Urinary bladder (tissue), 4 donors: ENCODE results near the gene AFMID. TPM values are rescaled to one million over a fixed set of nuclear protein-coding genes. Genes with fewer than 3 reads are reported as not detected.
A peak's percentile ranks its signal among the peaks of the same experiment; 100 is the strongest.
"Not testable (repeated sequence)": the region's sequence is repeated elsewhere in the genome, so short reads cannot be mapped to it uniquely, and the experiment has no call there.

ENCODE experiments used
- DNase-seq: peaks from one replicate; pipeline ENCODE4 v3.0.0-alpha.2; 2015; ENCODE audit errors: extremely low spot score
- H3K27ac ChIP-seq: one replicate; pipeline ENCODE4 v1.5.1; 2013; ENCODE audit warnings: low read depth, mild to moderate bottlenecking, moderate library complexity
- H3K36me3 ChIP-seq: one replicate; pipeline ENCODE4 v1.6.1; 2013; ENCODE audit warnings: mild to moderate bottlenecking, moderate library complexity; ENCODE audit not compliant: insufficient read depth
- H3K4me1 ChIP-seq: one replicate; pipeline ENCODE4 v1.6.1; 2013; ENCODE audit warnings: mild to moderate bottlenecking, moderate library complexity; ENCODE audit not compliant: insufficient read depth
- H3K4me3 ChIP-seq: one replicate; pipeline ENCODE4 v1.5.1; 2013; ENCODE audit warnings: low read depth, low read length
- WGBS: extraction: QIAGEN DNeasy Blood & Tissue Kit; methylation state at CpG from one replicate; pipeline ENCODE4 v1.1.7; 2013; 5-methylcytosine and 5-hydroxymethylcytosine counted together
- polyA plus RNA-seq: library from polyadenylated mRNA; stranded (reverse); fragments of 200-250 nt; gene quantifications from one replicate; pipeline ENCODE4 v1.2.3, GENCODE V29; 2013
- total RNA-seq: library from RNA; depleted of rRNA; stranded (reverse); fragments of >200 nt; gene quantifications from one replicate; pipeline ENCODE4 v1.2.3, GENCODE V29; 2014
- donor health status: healthy with polysubstance abuse.
- donor health status: healthy.

AFMID gene
- total and polyA plus RNA-seq, 2 donors, result 23.5 TPM

GRCh38 chr17:78168903-78169793, 18.0 kb upstream of the AFMID start:
- H3K27ac ChIP-seq, result peak overlapping the region; percentile 64
- WGBS, result 9% methylated on average over 38 of the region's 38 CpGs
- no peak for DNase-seq

GRCh38 chr17:78170692-78171590, 16.2 kb upstream of the AFMID start:
- no peak for DNase-seq
- Histone ChIP-seq H3K27ac (no peak overlapping the region), H3K4me1 (no peaks in the 10 kb centered on the region), H3K36me3 (no peaks in the 10 kb centered on the region), H3K4me3 (no peak overlapping the region)
- 92% methylated on average over 31 of the region's 31 CpGs for WGBS

More at GRCh38 chr17:78168903-78169793, 18.0 kb upstream of the AFMID start:
- Histone ChIP-seq H3K36me3 (no peaks in the 10 kb centered on the region), H3K4me1 (no peaks in the 10 kb centered on the region), H3K4me3 (peak overlapping the region; percentile 80)

- peak overlapping the region; percentile 34 for H3K27ac ChIP-seq
- H3K36me3 ChIP-seq, H3K4me1 ChIP-seq, H3K4me3 ChIP-seq, DNase-seq: not testable (repeated sequence)
- WGBS, result 86% methylated on average over 19 of the region's 19 CpGs
Measured at GRCh38 chr17:78171591-78172248, 15.4 kb upstream of the AFMID start.

GRCh38 chr17:78172249-78173051, 14.7 kb upstream of the AFMID start:
- Histone ChIP-seq H3K4me3 (no peak overlapping the region), H3K36me3 (no peaks in the 10 kb centered on the region), H3K4me1 (no peaks in the 10 kb centered on the region), H3K27ac (peak overlapping the region; percentile 60)
- DNase-seq, result no peak
- 33% methylated on average over 19 of the region's 19 CpGs for WGBS

- 34% methylated on average over 11 of the region's 11 CpGs for WGBS
Measured at GRCh38 chr17:78173097-78173715, 14.0 kb upstream of the AFMID start.

GRCh38 chr17:78174346-78174869, 12.8 kb upstream of the AFMID start:
- Histone ChIP-seq H3K36me3 (no peaks in the 10 kb centered on the region), H3K4me3 (no peak overlapping the region), H3K4me1 (no peaks in the 10 kb centered on the region), H3K27ac (peak overlapping the region; percentile 81)
- no peak for DNase-seq
- 44% methylated on average over 15 of the region's 15 CpGs for WGBS

More at GRCh38 chr17:78173097-78173715, 14.0 kb upstream of the AFMID start:
- H3K4me1 ChIP-seq, result no peaks in the 10 kb centered on the region
- no peak overlapping the region for H3K4me3 ChIP-seq
- H3K36me3 ChIP-seq, result no peaks in the 10 kb centered on the region
- DNase-seq, result no peak
- peak overlapping the region; percentile 60 for H3K27ac ChIP-seq

GRCh38 chr17:78174870-78175642, 12.1 kb upstream of the AFMID start:
- Histone ChIP-seq H3K36me3 (no peaks in the 10 kb centered on the region), H3K4me3 (no peak overlapping the region), H3K4me1 (no peaks in the 10 kb centered on the region), H3K27ac (peak overlapping the region; percentile 81)
- WGBS, result 83% methylated on average over 28 of the region's 28 CpGs
- DNase-seq, result no peak

- 86% methylated on average over 14 of the region's 14 CpGs for WGBS
- H3K4me3 ChIP-seq, result no peak overlapping the region
- H3K4me1 ChIP-seq, result no peaks in the 10 kb centered on the region
- DNase-seq, result no peak
- no peak overlapping the region for H3K27ac ChIP-seq
- H3K36me3 ChIP-seq, result no peaks in the 10 kb centered on the region
Measured at GRCh38 chr17:78175643-78175981, 11.6 kb upstream of the AFMID start.

GRCh38 chr17:78176548-78177025, 10.6 kb upstream of the AFMID start:
- Histone ChIP-seq H3K4me3 (no peak overlapping the region), H3K27ac (no peak overlapping the region), H3K4me1 (no peaks in the 10 kb centered on the region), H3K36me3 (no peaks in the 10 kb centered on the region)
- WGBS, result 28% methylated on average over 14 of the region's 14 CpGs
- no peak for DNase-seq

- Histone ChIP-seq H3K4me1 (no peaks in the 10 kb centered on the region), H3K36me3 (no peaks in the 10 kb centered on the region), H3K27ac (no peak overlapping the region), H3K4me3 (no peak overlapping the region)
- DNase-seq, result no peak
- 85% methylated on average over 17 of the region's 17 CpGs for WGBS
Measured at GRCh38 chr17:78179372-78179771, 7.8 kb upstream of the AFMID start.

- Histone ChIP-seq H3K36me3 (no peaks in the 10 kb centered on the region), H3K4me1 (no peaks in the 10 kb centered on the region), H3K27ac (peak overlapping the region; percentile 2), H3K4me3 (no peak overlapping the region)
- no peak for DNase-seq
- 42% methylated on average over 14 of the region's 14 CpGs for WGBS
Measured at GRCh38 chr17:78180083-78180482, 7.1 kb upstream of the AFMID start.

GRCh38 chr17:78180508-78180907, 6.7 kb upstream of the AFMID start:
- 62% methylated on average over 2 of the region's 2 CpGs for WGBS
- DNase-seq, result no peak
- H3K36me3 ChIP-seq, result no peaks in the 10 kb centered on the region
- H3K4me1 ChIP-seq, result no peaks in the 10 kb centered on the region
- H3K27ac ChIP-seq, result no peak overlapping the region
- no peak overlapping the region for H3K4me3 ChIP-seq
